ENCODE measurements around the gene NUBP1. TPM values are rescaled to one million over a fixed set of nuclear protein-coding genes. Genes with fewer than 3 reads are reported as not detected.

Gene NUBP1
- total RNA-seq, 1 experiment from 2014 or later = 31.5 TPM

GRCh38 chr16:10787304-10787703 is 43.7 kb downstream of the NUBP1 start:
- POLR2A ChIA-PET = no interaction called here
- H4K20me1 ChIP-seq (ENCODE audit: insufficient read depth) = no peaks in the 10 kb centered on the region
- no peak overlapping the region for H3K4me3 ChIP-seq (replicated peaks in 1 of 2; ENCODE audit: low read depth in 1 of 2, low read length in 2 of 2)
- H3K79me2 ChIP-seq (ENCODE audit: insufficient read depth, low read length) = no peaks in the 10 kb centered on the region
- no peaks in the 10 kb centered on the region for H3K36me3 ChIP-seq (ENCODE audit: control insufficient read depth in 1 of 2, insufficient read depth in 2 of 2, low read length in 2 of 2)
- CTCF ChIA-PET = no interaction called here
- intact Hi-C loops (cut with micrococcal nuclease) = no loop called here
- H3K9me3 ChIP-seq (ENCODE audit: control insufficient read depth in 1 of 2, insufficient read depth in 1 of 2, low read depth in 1 of 2, low read length in 2 of 2) = no peaks in the 10 kb centered on the region
- H3K4me1 ChIP-seq (ENCODE audit: control insufficient read depth in 1 of 2, insufficient read depth in 2 of 2, low read length in 2 of 2) = no peaks in the 10 kb centered on the region; a peak in 1 of 4 replicates
- DNase-seq (ENCODE audit: low read depth, low spot score) = no peak
- no TSS peak for BruUV-seq (replicated peaks)
- H3K4me2 ChIP-seq (ENCODE audit: low read length) = no peak overlapping the region
- no peak for TF ChIP-seq YY1 (IDR thresholded peaks at IDR 0.05; ENCODE audit: extremely low read depth, insufficient replicate concordance, low read depth, low read length)
- no peak for TF ChIP-seq CEBPB (IDR thresholded peaks at IDR 0.05; ENCODE audit: low read depth)
- TF ChIP-seq, protein P1, sequence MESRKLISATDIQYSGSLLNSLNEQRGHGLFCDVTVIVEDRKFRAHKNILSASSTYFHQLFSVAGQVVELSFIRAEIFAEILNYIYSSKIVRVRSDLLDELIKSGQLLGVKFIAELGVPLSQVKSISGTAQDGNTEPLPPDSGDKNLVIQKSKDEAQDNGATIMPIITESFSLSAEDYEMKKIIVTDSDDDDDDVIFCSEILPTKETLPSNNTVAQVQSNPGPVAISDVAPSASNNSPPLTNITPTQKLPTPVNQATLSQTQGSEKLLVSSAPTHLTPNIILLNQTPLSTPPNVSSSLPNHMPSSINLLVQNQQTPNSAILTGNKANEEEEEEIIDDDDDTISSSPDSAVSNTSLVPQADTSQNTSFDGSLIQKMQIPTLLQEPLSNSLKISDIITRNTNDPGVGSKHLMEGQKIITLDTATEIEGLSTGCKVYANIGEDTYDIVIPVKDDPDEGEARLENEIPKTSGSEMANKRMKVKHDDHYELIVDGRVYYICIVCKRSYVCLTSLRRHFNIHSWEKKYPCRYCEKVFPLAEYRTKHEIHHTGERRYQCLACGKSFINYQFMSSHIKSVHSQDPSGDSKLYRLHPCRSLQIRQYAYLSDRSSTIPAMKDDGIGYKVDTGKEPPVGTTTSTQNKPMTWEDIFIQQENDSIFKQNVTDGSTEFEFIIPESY (IDR thresholded peaks at IDR 0.05; ENCODE audit: extremely low read depth, insufficient replicate concordance, low read length) = no peak
- TF ChIP-seq CBX3 (IDR thresholded peaks at IDR 0.05; ENCODE audit: low read depth) = no peak
- TF ChIP-seq POLR2AphosphoS5 (IDR thresholded peaks at IDR 0.05; ENCODE audit: low read depth, low read length) = no peak
- no peak for TF ChIP-seq JUND (IDR thresholded peaks at IDR 0.05)
- no peak for TF ChIP-seq ELF1 (IDR thresholded peaks at IDR 0.05; ENCODE audit: borderline replicate concordance, low read depth)
- TF ChIP-seq, protein P2, sequence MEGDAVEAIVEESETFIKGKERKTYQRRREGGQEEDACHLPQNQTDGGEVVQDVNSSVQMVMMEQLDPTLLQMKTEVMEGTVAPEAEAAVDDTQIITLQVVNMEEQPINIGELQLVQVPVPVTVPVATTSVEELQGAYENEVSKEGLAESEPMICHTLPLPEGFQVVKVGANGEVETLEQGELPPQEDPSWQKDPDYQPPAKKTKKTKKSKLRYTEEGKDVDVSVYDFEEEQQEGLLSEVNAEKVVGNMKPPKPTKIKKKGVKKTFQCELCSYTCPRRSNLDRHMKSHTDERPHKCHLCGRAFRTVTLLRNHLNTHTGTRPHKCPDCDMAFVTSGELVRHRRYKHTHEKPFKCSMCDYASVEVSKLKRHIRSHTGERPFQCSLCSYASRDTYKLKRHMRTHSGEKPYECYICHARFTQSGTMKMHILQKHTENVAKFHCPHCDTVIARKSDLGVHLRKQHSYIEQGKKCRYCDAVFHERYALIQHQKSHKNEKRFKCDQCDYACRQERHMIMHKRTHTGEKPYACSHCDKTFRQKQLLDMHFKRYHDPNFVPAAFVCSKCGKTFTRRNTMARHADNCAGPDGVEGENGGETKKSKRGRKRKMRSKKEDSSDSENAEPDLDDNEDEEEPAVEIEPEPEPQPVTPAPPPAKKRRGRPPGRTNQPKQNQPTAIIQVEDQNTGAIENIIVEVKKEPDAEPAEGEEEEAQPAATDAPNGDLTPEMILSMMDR (IDR thresholded peaks at IDR 0.05 in 2 of 3, conservative IDR thresholded peaks at IDR 0.05 in 1 of 3; ENCODE audit: borderline replicate concordance in 1 of 3, insufficient read depth in 1 of 3, low read depth in 2 of 3, low read length in 2 of 3) = no peak
- TF ChIP-seq MAX (IDR thresholded peaks at IDR 0.05) = no peak
- TF ChIP-seq SIN3A (IDR thresholded peaks at IDR 0.05; ENCODE audit: low read depth) = no peak
- TF ChIP-seq RAD21 (IDR thresholded peaks at IDR 0.05; ENCODE audit: low read depth) = no peak
- no peak for TF ChIP-seq EGR1 (IDR thresholded peaks at IDR 0.05; ENCODE audit: low read depth)
- no peak for TF ChIP-seq EZH2phosphoT487 (IDR thresholded peaks at IDR 0.05; ENCODE audit: borderline replicate concordance)
- no peak for TF ChIP-seq FOSL1 (IDR thresholded peaks at IDR 0.05; ENCODE audit: low read depth)
- no peak for TF ChIP-seq ZNF274 (IDR thresholded peaks at IDR 0.05; ENCODE audit: low read depth, low read length)
- TF ChIP-seq ZFX (IDR thresholded peaks at IDR 0.05) = no peak
- TF ChIP-seq EZH2 (IDR thresholded peaks at IDR 0.05) = no peak
- TF ChIP-seq, protein P3, sequence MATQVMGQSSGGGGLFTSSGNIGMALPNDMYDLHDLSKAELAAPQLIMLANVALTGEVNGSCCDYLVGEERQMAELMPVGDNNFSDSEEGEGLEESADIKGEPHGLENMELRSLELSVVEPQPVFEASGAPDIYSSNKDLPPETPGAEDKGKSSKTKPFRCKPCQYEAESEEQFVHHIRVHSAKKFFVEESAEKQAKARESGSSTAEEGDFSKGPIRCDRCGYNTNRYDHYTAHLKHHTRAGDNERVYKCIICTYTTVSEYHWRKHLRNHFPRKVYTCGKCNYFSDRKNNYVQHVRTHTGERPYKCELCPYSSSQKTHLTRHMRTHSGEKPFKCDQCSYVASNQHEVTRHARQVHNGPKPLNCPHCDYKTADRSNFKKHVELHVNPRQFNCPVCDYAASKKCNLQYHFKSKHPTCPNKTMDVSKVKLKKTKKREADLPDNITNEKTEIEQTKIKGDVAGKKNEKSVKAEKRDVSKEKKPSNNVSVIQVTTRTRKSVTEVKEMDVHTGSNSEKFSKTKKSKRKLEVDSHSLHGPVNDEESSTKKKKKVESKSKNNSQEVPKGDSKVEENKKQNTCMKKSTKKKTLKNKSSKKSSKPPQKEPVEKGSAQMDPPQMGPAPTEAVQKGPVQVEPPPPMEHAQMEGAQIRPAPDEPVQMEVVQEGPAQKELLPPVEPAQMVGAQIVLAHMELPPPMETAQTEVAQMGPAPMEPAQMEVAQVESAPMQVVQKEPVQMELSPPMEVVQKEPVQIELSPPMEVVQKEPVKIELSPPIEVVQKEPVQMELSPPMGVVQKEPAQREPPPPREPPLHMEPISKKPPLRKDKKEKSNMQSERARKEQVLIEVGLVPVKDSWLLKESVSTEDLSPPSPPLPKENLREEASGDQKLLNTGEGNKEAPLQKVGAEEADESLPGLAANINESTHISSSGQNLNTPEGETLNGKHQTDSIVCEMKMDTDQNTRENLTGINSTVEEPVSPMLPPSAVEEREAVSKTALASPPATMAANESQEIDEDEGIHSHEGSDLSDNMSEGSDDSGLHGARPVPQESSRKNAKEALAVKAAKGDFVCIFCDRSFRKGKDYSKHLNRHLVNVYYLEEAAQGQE (IDR thresholded peaks at IDR 0.05; ENCODE audit: low read depth) = no peak
- TF ChIP-seq TCF7L2 (IDR thresholded peaks at IDR 0.05; ENCODE audit: borderline replicate concordance, extremely low read depth, insufficient read depth, insufficient read length) = no peak
- TF ChIP-seq ATF3 (IDR thresholded peaks at IDR 0.05) = no peak
- no peaks in the 10 kb centered on the region for H3K27me3 ChIP-seq (ENCODE audit: insufficient read depth, low read length)
- no peak overlapping the region for H3K9ac ChIP-seq (ENCODE audit: low read length)
- no peak overlapping the region for H3K27ac ChIP-seq (ENCODE audit: low read depth, low read length)
- RAD21 ChIA-PET (ENCODE audit: low non-redundant PET in 1 of 2, low total read pairs in 2 of 2, uncharacterized antibody in 2 of 2, unreplicated experiment in 2 of 2) = no interaction called here
- H3K9me2 ChIP-seq (ENCODE audit: insufficient read depth) = no peaks in the 10 kb centered on the region
- ATAC-seq = no peak
- no peak overlapping the region for H2AFZ ChIP-seq (ENCODE audit: low read depth, low read length, poor library complexity, severe bottlenecking)
